ENCODE data around the gene KRTAP5-7. TPM values are rescaled to one million over a fixed set of nuclear protein-coding genes. Genes with fewer than 3 reads are reported as not detected.
"Not testable (repeated sequence)": the region's sequence is repeated elsewhere in the genome, so short reads cannot be mapped to it uniquely, and the experiment has no call there.

The KRTAP5-7 gene, protein sequence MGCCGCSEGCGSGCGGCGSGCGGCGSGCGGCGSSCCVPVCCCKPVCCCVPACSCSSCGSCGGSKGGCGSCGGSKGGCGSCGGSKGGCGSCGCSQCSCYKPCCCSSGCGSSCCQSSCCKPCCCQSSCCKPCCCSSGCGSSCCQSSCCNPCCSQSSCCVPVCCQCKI
- not detected for total RNA-seq

DNA sequence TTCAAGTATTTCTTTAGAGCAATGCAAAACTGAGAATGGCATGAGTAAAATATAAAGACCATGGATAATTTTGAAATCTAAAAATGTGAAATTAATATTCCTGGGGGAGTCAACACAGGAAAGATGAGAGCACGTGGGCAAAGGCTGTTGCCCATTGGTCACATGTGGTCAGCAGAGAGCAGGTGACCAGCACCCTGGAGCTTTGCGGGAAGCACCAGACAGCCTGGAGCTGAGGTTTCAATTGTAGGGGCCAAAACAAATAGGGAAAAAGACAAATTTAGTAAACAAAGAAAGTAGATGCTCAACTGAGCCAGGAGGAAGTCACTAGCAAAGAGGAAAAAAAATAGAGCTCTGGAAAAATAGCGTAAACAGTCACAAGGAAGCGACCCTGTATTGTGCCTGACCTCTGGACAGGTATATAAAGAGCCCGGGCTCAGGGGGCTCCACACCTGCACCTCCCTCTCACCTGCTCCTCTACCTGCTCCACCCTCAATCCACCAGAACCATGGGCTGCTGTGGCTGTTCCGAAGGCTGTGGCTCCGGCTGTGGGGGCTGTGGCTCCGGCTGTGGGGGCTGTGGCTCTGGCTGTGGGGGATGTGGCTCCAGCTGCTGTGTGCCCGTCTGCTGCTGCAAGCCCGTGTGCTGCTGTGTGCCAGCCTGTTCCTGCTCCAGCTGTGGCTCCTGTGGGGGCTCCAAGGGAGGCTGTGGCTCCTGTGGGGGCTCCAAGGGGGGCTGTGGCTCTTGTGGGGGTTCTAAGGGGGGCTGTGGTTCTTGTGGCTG is at the start of gene KRTAP5-7:
KRTAP5-7 (plus strand) TSS at position 472 of the 780 bp plus-strand sequence; CDS start at position 506, 34 bp downstream.
- DNase-seq = not testable (repeated sequence)

DNA sequence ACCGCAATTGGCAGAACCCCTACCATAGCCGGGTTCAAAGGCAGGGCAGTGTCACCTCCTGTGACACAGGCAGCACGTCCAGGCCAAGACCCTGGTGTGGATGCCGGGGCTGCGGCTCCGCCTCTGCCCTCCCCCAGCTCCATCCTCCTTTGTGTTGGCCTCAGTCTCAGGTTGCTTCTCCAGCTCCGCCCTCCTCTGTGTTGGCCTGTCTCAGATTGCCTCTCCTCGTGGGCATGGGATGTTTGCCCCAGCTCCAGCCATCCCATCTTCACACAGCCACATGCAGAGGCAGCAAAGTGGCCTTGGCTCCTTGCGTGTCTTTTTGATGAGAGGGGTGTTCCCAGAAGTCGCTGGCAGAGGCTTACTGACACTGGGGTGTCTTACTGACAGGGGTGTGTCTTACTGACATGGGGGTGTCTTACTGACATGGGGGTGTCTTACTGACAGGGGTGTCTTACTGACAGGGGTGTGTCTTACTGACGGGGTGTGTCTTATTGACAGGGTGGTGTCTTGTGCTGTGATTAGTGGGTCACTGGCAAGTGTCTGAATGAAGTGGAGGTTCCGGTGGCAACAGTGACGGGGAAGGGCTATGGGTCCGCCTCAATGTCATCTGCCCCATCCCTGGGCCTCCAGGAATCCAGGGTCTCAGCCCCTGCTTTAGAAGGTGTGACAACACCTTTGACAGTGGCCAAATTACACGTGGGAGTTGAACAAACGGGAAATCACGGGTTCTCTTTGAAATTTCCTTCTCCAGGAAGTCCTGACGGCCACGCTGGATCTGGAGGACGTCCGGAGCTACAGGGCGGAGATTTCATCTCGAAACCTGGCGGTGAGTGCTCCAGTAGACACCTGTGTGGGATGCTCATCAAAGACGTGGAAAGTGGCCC is 49.2 kb upstream of the KRTAP5-7 start:
- no peak for DNase-seq

DNA sequence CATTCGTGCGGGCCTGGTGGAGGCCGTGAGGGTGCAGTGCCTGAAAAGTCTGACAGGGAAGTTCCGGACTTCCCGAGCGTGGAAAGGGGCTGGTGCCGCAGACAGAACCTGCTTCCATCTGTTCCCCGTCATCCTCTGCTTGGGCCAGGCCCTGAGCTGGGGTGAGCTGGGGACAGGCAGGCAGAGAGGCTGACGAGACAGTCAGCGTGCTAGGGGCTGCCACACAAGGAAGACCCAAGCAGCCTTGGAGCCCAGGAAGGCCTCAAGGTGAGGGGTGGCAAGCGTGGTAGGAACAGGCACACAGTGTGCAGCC is 48.6 kb upstream of the KRTAP5-7 start:
- DNase-seq = no peak

DNA sequence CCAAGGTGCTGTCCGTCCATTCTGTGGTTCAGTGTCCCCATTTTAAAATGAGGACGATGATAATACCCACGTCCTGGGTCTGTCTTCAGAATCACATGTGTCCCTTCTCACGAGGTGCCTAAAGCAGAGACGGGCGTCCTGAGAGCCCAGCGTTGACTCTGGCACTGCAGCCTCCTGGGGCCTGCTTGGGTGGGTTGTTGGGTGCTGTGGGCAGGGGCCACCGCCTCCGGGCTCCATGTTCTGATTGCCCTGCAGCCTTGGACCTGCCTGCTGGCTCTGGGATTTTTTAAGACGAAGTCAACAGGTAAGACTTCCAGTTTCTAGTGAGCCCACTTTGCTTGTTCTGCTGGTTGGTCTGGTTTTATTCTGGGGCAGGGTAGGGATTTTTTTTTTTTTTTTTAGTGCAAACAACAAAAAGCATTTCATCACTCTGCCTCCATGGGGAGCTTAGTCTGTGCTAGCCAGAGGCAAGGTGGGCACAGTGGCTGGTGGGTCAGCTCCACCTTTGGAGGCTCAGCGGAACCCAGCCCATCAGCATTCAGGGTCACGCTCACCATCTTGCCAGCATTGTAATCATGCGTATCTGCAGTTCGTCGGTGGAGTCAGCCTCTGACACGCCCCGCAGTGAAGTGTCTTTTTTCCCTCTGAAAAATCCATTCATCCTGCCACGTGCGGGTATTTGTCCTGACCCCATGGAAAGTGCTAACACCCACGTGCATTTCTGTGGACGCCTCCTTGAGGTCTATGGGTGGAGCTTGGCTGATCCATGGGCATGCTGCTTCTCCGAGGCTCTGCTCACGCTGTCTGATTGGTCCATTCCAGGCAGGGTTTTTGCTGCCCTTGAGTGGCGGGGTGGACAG is 45.7 kb upstream of the KRTAP5-7 start:
- DNase-seq = peak; percentile 59

DNA sequence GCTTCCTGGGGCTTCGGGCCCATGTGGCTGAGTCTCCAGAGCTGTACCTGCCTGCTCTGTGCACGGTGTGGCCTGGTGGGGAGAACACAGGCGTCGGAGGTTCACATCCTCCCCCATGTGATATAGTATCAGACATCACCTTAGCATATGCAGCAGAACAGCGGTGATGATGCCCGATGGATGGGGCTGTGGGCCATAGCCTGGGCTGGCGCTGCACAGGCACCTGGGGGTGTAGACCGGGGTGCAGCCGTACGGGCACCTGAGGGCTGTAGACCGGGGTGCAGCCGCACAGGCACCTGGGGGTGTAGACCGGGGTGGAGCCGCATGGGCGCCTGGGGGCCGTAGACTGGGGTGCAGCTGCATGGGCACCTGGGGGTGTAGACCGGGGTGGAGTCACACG is 44.9 kb upstream of the KRTAP5-7 start:
- DNase-seq = no peak

DNA sequence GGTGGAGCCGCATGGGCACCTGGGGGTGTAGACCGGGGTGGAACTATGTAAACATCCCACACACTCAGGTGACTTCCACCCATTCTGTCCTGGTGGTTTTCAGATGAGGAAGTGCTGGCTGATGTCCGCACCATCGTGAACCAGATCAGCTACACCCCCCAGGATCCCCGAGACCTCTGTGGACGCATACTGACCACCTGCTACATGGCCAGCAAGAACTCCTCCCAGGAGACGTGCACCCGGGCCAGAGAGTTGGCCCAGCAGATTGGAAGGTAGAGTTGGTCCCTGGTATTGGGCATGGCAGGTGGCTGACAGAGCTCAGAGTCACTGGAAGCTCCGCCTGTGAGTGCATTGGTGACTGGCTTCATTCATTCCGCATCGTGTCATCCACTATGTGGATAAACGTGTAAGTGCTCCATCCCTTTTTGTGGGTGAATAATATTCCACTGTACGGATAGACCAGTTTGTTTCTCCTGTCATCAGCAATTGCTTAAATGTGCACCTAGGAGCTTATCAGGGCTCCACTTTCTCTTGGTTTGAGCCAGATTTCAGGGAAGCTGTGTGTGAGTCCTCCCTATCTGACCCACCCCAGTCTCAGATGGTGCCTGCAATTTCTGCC is 44.2 kb upstream of the KRTAP5-7 start:
- no peak for DNase-seq

DNA sequence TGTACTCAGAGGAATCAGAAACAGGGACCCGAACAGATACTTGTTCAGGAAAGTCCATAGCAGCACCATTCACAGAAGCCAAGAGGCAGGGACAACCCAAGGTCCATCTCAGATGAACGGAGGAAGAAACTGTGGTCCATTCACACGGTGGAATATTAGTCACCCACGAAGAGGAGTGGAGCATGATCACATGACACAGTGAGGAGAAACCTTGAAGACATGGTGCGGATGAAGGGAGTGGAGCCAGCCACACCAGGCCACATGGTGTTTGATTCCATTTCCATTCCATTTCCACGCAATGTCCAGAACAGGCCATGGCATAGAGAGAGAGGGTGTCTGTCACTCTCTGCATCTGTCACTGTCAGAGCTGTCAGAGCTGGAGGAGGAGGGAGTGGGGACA is 43.4 kb upstream of the KRTAP5-7 start:
- no peak for DNase-seq

DNA sequence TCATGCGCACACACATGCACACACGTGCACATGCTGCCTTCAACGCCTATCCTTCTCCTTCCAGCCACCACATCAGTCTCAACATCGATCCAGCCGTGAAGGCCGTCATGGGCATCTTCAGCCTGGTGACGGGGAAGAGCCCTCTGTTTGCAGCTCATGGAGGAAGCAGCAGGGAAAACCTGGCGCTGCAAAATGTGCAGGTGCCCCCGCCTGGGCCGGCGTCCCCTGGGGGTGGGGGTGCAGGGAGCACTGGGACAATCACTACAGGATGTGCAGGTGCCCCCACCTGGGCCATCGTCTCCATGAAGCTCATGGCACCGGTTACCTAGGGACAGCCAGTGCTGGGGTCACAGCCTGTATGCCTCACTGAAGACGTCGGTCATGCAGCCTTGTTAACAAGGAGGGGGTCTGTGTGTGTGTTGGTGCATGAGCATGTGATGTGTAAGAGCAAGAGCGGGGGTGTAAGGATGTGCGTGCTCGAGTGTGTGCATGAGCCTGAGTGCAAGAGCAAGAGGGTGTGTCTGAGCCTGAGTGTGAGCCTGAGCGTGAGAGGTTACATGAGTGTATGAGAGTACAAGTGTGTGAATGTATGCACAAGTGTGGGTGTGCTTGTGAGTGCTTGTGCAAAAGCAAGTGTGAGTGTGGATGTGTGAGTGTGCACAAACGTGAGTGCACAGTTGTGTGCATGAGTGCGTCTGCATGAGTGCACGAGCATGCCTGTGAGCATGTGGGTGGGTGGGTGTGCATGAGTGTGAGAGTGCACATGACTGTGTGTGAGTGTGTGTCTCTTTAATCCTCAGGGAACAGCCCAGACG is 42.6 kb upstream of the KRTAP5-7 start:
- DNase-seq = no peak

DNA sequence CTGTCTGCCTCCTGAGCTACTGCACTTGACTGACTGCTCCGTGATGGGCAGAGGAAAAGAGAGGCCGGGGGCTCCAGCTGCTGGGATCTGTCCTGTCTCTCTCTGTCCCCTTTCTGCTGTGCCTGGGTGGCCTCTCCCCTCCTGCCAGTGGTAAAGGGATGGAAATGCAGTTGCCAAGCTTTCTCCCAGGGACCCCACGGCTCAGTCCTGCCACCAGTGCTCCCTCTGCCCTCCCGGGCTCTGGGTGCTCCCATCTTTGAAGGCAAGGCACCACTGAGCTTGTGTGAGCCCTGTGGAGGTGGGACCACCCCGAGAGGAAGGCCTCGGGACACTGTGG is 42.0 kb upstream of the KRTAP5-7 start:
- DNase-seq = no peak

DNA sequence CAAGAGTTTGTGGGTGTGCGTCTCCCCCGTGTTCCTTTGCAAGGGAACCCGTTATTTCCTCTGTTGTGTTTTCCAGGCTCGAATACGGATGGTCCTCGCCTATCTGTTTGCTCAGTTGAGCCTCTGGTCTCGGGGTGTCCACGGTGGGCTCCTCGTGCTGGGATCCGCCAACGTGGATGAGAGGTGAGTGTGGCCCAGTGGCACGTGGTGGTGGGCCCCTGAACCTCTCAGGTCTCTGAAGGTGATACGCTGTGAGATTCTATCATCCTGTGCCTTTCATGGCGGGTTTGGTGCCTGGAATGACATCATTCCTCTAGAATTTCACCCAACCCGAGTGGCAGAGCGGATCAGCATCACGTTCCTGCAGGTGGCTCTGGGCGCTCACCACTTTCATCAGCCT is 41.6 kb upstream of the KRTAP5-7 start:
- no peak for DNase-seq

DNA sequence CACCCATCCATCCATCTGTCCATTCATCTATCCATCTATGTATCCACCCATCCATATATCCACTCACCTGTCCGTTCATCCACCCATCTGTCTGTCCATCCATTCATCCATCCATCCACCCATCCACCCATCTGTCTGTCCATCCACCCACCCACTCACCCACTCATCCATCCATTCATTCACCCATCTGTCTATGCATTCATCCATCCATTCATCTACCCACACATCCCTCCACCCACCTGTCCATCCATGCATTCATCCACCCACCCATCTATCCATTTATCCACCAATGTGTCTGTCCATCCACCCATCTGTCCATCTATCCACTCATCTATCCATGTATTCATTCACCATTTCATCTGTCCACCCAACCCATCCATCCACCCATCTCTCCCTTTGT is 40.7 kb upstream of the KRTAP5-7 start:
- DNase-seq = no peak

DNA sequence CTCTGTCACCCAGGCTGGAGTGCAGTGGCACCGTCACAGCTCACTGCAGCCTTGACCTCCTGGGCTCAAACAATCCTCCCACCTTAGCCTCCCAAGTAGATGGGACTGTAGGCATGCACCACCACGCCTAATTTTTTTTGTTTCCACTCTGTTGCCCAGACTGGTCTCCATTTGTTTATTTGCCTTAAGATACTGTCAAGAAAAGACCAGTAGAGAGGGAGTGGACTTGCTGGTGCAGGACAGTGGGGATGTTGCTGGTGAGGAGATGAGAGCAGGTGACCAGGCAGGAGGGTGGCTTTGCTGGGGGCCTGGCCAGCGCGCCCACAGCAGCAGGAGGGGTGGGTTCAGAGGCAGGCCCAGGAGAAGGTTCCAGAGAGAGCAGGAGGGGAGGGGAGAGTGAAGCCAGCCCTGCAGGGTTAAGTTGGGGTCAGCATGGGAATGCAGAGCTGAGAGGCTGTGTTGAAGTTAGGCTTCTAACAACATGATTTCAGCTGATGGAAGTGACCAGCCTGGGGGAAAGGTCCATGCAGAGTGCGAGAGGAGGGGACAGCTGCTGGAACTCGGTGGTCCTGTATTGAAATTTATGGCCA is 38.3 kb upstream of the KRTAP5-7 start:
- no peak for DNase-seq

DNA sequence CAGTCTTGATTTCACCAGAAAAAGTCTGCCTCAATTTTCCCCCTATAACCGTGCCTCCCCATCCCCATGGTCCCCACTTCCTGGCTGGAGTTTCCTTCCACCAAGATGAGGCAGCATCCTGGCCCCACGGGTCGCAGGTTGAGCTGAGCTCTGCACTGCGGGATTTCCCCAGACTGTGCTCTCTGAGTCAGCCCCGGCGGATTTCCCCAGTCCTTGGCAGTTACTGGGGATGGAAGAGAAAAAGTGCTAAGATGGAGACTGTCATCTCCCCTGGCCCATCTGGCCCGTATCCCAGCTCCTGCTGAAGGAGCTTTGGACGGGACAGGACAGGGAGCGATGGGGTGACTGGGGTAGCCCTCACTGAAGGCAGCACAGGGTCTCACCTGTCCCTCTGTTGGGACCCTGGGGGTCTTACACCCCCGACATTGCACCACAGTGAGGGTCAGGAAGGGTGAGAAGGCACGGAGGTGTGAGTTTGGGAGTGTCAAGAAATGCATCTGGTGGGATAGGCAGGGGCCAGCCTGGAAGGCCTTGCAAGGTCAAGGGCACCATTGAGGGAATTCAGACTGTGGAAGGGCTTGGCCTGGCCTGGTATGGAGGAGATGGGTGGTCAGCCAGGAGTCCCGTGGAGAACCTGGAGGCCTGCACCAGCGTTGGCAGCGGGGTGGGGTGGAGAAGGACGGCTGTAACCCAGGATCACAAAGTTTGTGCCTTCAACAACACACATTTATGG is 37.6 kb upstream of the KRTAP5-7 start:
- no peak for DNase-seq

DNA sequence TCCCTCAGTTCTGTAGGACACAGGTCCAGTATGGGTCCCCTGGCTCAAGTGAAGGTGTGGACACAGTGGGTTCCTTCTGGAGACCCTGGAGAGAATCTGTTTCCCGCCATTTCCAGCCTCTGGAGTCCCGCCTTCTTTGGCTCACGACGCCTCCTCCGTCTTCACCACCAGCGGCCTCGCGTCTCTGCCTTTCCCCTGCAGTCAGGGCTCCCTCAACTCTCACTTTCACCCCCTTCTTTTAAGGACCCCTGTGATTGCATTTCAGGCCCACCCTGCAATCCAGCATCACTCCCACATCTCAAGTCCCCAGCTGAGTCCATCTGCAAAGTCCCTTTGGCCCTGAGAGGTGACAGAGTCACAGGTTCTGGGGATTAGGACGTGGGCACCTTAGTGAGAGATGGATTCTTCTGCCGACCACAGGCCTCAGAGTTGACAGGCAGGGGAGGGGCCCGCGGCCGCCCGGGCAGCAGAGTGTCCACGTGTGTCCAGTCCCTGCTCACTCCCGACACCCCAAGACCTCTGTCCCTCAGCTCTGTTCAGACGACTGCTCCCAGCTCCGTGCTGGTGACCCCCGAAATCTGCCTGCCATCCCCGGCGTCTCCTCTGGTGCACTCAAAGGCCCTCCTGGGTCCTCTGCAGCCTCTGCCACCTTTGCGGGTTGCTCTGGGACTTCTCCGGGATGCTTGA is 36.9 kb upstream of the KRTAP5-7 start:
- no peak for DNase-seq

DNA sequence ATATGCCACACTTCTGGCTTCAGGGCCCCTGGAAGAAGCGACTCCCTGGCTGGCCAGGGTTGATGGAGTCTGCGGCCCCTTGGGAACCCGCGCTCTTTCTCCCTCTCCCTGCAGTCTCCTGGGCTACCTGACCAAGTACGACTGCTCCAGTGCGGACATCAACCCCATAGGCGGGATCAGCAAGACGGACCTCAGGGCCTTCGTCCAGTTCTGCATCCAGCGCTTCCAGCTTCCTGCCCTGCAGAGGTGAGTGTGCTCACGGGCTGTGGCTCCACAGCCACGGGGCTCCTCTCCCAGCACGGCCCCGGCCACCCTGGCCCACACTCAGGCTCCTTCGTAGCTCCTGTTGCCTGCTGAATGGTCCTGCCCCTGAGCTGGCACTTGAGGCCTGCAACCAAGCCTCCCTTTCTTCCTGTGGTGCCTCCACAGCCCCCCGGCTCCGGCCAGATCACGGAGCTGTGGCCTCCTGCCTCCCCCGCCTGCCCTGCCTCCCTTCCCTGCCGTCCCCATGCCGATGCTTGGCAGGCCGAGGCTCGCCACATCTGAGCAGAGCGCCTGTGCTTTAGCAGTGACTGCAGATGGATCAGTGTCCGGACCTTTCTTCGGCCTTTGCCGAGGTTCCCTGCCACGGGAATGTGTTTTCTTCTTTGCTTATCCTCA is 36.2 kb upstream of the KRTAP5-7 start:
- no peak for DNase-seq

DNA sequence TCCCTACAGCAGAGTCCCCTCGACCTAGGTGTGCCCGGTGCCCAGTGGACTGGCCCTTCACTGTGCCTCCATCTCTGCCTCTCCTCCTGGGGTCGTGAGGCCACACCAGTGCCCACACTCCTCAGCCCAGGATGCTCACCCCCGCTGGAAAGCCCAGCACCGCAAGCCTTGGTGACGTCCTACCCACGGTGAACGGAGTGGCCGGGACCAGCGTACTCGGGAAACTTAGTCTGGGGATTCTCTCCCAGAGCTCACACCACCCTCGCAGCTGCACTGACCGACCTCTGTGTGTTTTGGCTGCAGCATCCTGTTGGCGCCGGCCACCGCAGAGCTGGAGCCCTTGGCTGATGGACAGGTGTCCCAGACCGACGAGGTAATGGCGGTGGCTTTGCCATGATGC is 35.5 kb upstream of the KRTAP5-7 start:
- DNase-seq = no peak

DNA sequence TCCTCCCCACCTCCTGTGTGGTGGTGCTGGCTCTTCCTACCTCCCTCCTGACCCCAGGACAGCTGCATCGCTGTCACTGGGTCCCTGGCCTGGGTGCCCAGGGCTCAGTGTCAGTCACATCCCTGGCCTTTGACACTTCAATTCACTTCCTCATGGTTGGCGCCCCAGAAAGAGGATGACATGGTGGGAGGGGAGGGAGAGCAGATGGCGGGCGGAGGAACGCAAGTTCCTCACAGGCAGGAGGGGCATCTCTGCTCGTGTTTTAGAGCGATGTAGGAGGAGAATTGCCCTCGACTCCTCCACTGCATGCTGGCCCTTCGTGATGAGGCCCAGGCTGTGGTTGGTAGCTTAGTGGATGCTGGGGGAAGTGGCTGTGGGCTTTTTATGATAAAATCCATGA is 35.1 kb upstream of the KRTAP5-7 start:
- DNase-seq = no peak

DNA sequence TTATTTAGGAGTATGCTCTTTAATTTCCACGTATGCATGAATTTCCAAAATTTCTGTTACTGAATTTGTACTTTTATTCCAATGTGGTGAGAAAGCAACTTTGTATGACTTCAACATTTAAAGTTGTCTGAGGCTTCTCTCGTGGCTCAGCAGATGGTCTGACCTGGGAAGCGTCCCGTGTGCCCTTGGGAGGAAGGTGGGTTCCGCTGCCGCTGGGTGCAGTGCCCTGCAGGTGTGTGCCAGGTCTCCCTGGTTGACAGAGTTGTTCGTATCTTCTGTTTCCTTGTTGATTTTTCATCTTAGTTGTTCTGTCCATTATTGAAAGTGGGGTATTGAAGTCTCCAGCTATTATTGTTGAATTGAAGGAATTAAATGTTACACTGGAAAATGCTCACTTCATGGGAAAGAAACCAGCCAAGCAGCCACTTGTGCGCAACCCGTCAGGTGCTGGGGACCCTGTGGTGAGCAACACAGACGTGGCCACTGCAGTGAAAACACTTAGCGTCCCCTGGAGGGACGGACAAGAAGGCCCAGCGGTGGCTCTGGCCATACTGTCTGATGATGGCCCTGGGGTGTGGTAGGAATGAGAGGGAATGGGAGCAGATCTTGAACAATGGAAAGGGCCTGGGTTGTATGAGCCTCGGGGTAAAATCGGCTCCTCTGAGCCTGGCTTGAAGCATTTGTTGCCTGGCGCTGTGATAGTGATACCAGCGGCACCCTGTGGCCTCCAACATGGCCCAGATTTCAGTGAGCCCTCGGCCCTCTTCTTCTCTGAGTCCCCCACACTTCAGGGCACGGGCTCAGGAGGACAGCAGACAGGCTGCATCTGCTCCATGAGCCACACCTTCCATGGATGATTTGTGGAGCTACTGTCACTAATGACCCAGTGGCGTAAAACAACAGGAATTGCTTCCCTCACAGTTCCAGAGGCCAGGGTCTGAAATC is 31.5 kb upstream of the KRTAP5-7 start:
- no peak for DNase-seq
